Measurements from ENCODE around the gene RPUSD1. TPM values are rescaled to one million over a fixed set of nuclear protein-coding genes. Genes with fewer than 3 reads are reported as not detected.
A peak's percentile ranks its signal among the peaks of the same experiment; 100 is the strongest.
"Not testable (repeated sequence)": the region's sequence is repeated elsewhere in the genome, so short reads cannot be mapped to it uniquely, and the experiment has no call there.

RPUSD1 gene
- total RNA-seq (2021; ENCODE audit: unreplicated experiment) (59.9 TPM), Bru-seq, nascent RNA (percentile 52 among the genes with signal in this experiment), BruChase-seq, experiment 1, labeled RNA remaining after a 6-hour chase (percentile 79 among the genes with signal in this experiment), BruChase-seq, experiment 2, labeled RNA remaining after a 2-hour chase (percentile 75 among the genes with signal in this experiment)
- 40.7 and 45.9 TPM in 2 replicates for polyA plus RNA-seq (2012)
- long read RNA-seq, transcript RPUSD1-201 (6 exons, 2,050 nt) = major isoform, 47 of 127 reads
- long read RNA-seq, transcript RPUSD1-205 (6 exons, 940 nt) = minor isoform, 7 of 127 reads
- long read RNA-seq, transcript RPUSD1-208 (5 exons, 1,835 nt) = minor isoform, 6 of 127 reads
- long read RNA-seq, partial matches to known transcripts = 19 of 127 reads
- long read RNA-seq, other reads (novel, unspliced or antisense) = 45 of 127 reads

- Histone ChIP-seq H3K27ac (ENCODE audit: low read depth, low read length) (peak within 1 kb of the TSS; percentile 88), H3K4me2 (ENCODE audit: low read length) (peak within 1 kb of the TSS; percentile 97), H2AFZ (ENCODE audit: low read depth, low read length, poor library complexity, severe bottlenecking) (no peak within 1 kb of the TSS), H3K79me2 (ENCODE audit: insufficient read depth, low read length) (peaks cover 55% of the 10 kb centered on the region), H3K36me3 (ENCODE audit: control insufficient read depth in 1 of 2, insufficient read depth in 2 of 2, low read length in 2 of 2) (peaks cover 5 to 40% of the 10 kb centered on the region in 2 experiments), H3K4me1 (ENCODE audit: control insufficient read depth in 1 of 2, insufficient read depth in 2 of 2, low read length in 2 of 2) (peaks cover 5 to 37% of the 10 kb centered on the region in 2 experiments; a peak in 3 of 4 replicates), H4K20me1 (ENCODE audit: insufficient read depth) (no peaks in the 10 kb centered on the region), H3K9me3 (ENCODE audit: control insufficient read depth in 1 of 2, insufficient read depth in 1 of 2, low read depth in 1 of 2, low read length in 2 of 2) (no peaks in the 10 kb centered on the region), H3K9me2 (ENCODE audit: insufficient read depth) (no peaks in the 10 kb centered on the region), H3K4me3 (replicated peaks in 1 of 2; ENCODE audit: low read depth in 1 of 2, low read length in 2 of 2) (peak within 1 kb of the TSS; percentile 81 to 99), H3K27me3 (ENCODE audit: insufficient read depth, low read length) (no peaks in the 10 kb centered on the region), H3K9ac (ENCODE audit: low read length) (peak within 1 kb of the TSS; percentile 93)
- ATAC-seq = peak; percentile 21
- peak; percentile 72 for TF ChIP-seq POLR2AphosphoS5 (IDR thresholded peaks at IDR 0.05; ENCODE audit: low read depth, low read length)
- TF ChIP-seq EZH2phosphoT487 (IDR thresholded peaks at IDR 0.05; ENCODE audit: borderline replicate concordance) = no peak
- TF ChIP-seq RAD21 (IDR thresholded peaks at IDR 0.05; ENCODE audit: low read depth) = no peak
- peak; percentile 79; the same call in 1 of the 2 replicates for TF ChIP-seq ZFX (IDR thresholded peaks at IDR 0.05)
- TF ChIP-seq TCF7L2 (IDR thresholded peaks at IDR 0.05; ENCODE audit: borderline replicate concordance, extremely low read depth, insufficient read depth, insufficient read length) = no peak
- ChIA-PET RAD21 (ENCODE audit: low non-redundant PET in 1 of 2, low total read pairs in 2 of 2, uncharacterized antibody in 2 of 2, unreplicated experiment in 2 of 2) (interaction anchor here in 1 of 2 experiments (0.6 to 0.7 kb wide), 2 partner anchors 67 to 76 kb away, joined by 3 read pairs; partner anchors contain the start of gene ANTKMT), POLR2A (interaction anchor here (0.5 to 1.6 kb wide), 6 partner anchors 15 to 81 kb away, joined by 3 to 9 read pairs (median 4); partner anchors contain the start of gene MSLN), CTCF (interaction anchor here (0.9 to 1.9 kb wide), 4 partner anchors 47 to 76 kb away, joined by 3 to 10 read pairs (median 6); partner anchors contain the start of gene CIAO3)
- BruUV-seq (replicated peaks) = no TSS peak
- no peak for DNase-seq (ENCODE audit: low read depth, low spot score)
- intact Hi-C loops (cut with micrococcal nuclease) = no loop called here
Measured at GRCh38 chr16:787978-788398, at the start of gene RPUSD1. RPUSD1 (minus strand) TSS chr16:788381; CDS start chr16:787737, 644 bp downstream.

GRCh38 chr16:836822-837221, 48.6 kb upstream of the RPUSD1 start:
- H3K9me2 ChIP-seq (ENCODE audit: insufficient read depth); H3K4me2 ChIP-seq (ENCODE audit: low read length); intact Hi-C loops (cut with micrococcal nuclease); H2AFZ ChIP-seq (ENCODE audit: low read depth, low read length, poor library complexity, severe bottlenecking); BruUV-seq (replicated peaks); H3K27ac ChIP-seq (ENCODE audit: low read depth, low read length); H3K9ac ChIP-seq (ENCODE audit: low read length); H4K20me1 ChIP-seq (ENCODE audit: insufficient read depth); H3K4me3 ChIP-seq (replicated peaks in 1 of 2; ENCODE audit: low read depth in 1 of 2, low read length in 2 of 2); DNase-seq (ENCODE audit: low read depth, low spot score); RAD21 ChIA-PET (ENCODE audit: low non-redundant PET in 1 of 2, low total read pairs in 2 of 2, uncharacterized antibody in 2 of 2, unreplicated experiment in 2 of 2); ATAC-seq; CTCF ChIA-PET; POLR2A ChIA-PET; H3K79me2 ChIP-seq (ENCODE audit: insufficient read depth, low read length); H3K27me3 ChIP-seq (ENCODE audit: insufficient read depth, low read length); H3K36me3 ChIP-seq (ENCODE audit: control insufficient read depth in 1 of 2, insufficient read depth in 2 of 2, low read length in 2 of 2); H3K4me1 ChIP-seq (ENCODE audit: control insufficient read depth in 1 of 2, insufficient read depth in 2 of 2, low read length in 2 of 2): not testable (repeated sequence)
- peaks cover 0 to 23% of the 10 kb centered on the region in 2 experiments; a peak in 2 of 4 replicates for H3K9me3 ChIP-seq (ENCODE audit: control insufficient read depth in 1 of 2, insufficient read depth in 1 of 2, low read depth in 1 of 2, low read length in 2 of 2)

Measured in HCT116 (cell line).